Measurements from ENCODE around the gene ZSWIM1.

Gene ZSWIM1

GRCh38 chr20:45861221-45862075, 19.6 kb upstream of the ZSWIM1 start:
- no peak overlapping the region for H3K4me3 ChIP-seq (ENCODE audit: control insufficient read depth, low read depth, low read length)
- DNase-seq (ENCODE audit: low read depth) = no peak
- no peak for TF ChIP-seq CTCF (IDR thresholded peaks at IDR 0.05; ENCODE audit: control insufficient read depth, insufficient read depth, low read depth, low read length, missing control alignments)

- TF ChIP-seq CTCF (IDR thresholded peaks at IDR 0.05; ENCODE audit: control insufficient read depth, insufficient read depth, low read depth, low read length, missing control alignments) = no peak
- no peak overlapping the region for H3K4me3 ChIP-seq (ENCODE audit: control insufficient read depth, low read depth, low read length)
- DNase-seq (ENCODE audit: low read depth) = no peak
Observed at GRCh38 chr20:45863543-45864470, 17.2 kb upstream of the ZSWIM1 start.

GRCh38 chr20:45866454-45866853, 14.6 kb upstream of the ZSWIM1 start:
- no peak for DNase-seq (ENCODE audit: low read depth)
- no peak overlapping the region for H3K4me3 ChIP-seq (ENCODE audit: control insufficient read depth, low read depth, low read length)
- no peak for TF ChIP-seq CTCF (IDR thresholded peaks at IDR 0.05; ENCODE audit: control insufficient read depth, insufficient read depth, low read depth, low read length, missing control alignments)

GRCh38 chr20:45867136-45867818, 13.8 kb upstream of the ZSWIM1 start:
- DNase-seq (ENCODE audit: low read depth) = no peak
- no peak for TF ChIP-seq CTCF (IDR thresholded peaks at IDR 0.05; ENCODE audit: control insufficient read depth, insufficient read depth, low read depth, low read length, missing control alignments)
- no peak overlapping the region for H3K4me3 ChIP-seq (ENCODE audit: control insufficient read depth, low read depth, low read length)

- H3K4me3 ChIP-seq (ENCODE audit: control insufficient read depth, low read depth, low read length) = no peak overlapping the region
- DNase-seq (ENCODE audit: low read depth) = no peak
- TF ChIP-seq CTCF (IDR thresholded peaks at IDR 0.05; ENCODE audit: control insufficient read depth, insufficient read depth, low read depth, low read length, missing control alignments) = no peak
Observed at GRCh38 chr20:45867819-45868176, 13.2 kb upstream of the ZSWIM1 start.

- no peak for DNase-seq (ENCODE audit: low read depth)
- no peak for TF ChIP-seq CTCF (IDR thresholded peaks at IDR 0.05; ENCODE audit: control insufficient read depth, insufficient read depth, low read depth, low read length, missing control alignments)
- no peak overlapping the region for H3K4me3 ChIP-seq (ENCODE audit: control insufficient read depth, low read depth, low read length)
Observed at GRCh38 chr20:45872626-45873025, 8.4 kb upstream of the ZSWIM1 start.
